ENCODE measurements around the gene CCDC73.
"Not testable (repeated sequence)": the region's sequence is repeated elsewhere in the genome, so short reads cannot be mapped to it uniquely, and the experiment has no call there.

The CCDC73 gene

DNA sequence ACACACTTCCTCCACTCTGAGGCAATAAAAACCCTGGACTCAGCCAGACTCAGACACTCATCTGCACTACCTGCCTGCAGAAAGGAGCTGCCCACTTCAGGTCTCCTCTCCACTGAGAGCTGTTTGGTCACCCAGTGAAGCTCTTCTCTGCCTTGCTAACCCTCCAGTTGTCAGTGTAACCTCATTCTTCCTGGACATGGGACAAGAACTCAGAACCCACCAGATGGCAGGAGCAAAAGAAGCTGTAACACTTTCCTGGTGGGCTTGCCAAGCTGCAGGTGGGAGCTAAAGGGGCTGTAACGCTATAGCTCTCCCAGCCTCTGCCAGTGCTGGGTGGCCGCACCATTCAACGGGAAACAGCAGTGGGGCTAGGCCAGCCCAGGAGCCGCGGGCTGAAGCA lies 89.7 kb downstream of the CCDC73 start:
- Mint-ChIP-seq H3K27ac (no peak overlapping the region), H3K27me3 (no peaks in the 10 kb centered on the region), H3K4me3 (no peak overlapping the region), H3K4me1 (peaks cover 4% of the 10 kb centered on the region), H3K36me3 (no peaks in the 10 kb centered on the region), H3K9me3 (no peaks in the 10 kb centered on the region)
- no peak for ATAC-seq

DNA sequence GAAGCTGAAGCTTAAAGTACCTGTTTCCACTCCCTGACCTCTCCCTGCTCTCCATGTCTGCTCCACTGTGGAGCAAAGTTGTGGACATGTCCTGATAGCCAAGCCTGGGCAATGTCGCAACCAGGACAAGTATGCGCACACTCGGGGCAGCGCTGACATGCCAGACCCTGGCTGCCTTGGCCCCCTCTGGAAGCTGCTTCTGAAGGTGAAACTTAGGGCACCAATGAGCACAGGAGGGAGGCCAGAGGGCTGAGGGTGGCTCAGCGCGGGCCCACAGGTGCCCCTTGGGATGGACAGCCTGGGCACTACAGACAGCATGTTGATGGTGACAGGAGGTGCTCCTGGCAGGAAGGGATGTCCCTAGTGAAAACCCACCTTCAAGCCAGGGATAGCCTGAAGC lies 90.2 kb downstream of the CCDC73 start:
- peaks cover 4% of the 10 kb centered on the region for H3K4me1 Mint-ChIP-seq
- H3K9me3 Mint-ChIP-seq = no peaks in the 10 kb centered on the region
- no peaks in the 10 kb centered on the region for H3K27me3 Mint-ChIP-seq
- no peak overlapping the region for H3K27ac Mint-ChIP-seq
- peak; percentile 27 for ATAC-seq
- no peak overlapping the region for H3K4me3 Mint-ChIP-seq
- no peaks in the 10 kb centered on the region for H3K36me3 Mint-ChIP-seq

DNA sequence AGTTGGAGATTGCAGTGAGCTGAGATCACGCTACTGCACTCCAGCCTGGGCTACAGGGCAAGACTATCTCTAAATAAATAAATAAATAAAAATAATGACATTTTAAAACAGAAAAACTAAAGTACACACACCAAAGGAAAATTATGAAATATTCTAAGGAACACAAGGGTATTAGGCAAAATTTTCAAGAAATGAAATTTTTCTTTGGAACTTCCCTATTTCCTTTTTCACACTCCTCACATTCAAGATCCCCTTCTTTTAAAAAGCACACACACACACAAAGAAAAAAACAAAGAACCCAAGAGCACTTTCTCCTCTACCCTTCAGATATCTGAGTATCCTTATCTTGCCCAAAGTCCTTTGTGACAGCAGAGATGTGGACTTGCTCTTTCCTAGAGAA lies 92.8 kb downstream of the CCDC73 start:
- no peaks in the 10 kb centered on the region for H3K27me3 Mint-ChIP-seq
- H3K4me1 Mint-ChIP-seq = no peaks in the 10 kb centered on the region
- no peak overlapping the region for H3K27ac Mint-ChIP-seq
- no peaks in the 10 kb centered on the region for H3K36me3 Mint-ChIP-seq
- H3K9me3 Mint-ChIP-seq = no peaks in the 10 kb centered on the region
- no peak overlapping the region for H3K4me3 Mint-ChIP-seq
- no peak for ATAC-seq

GRCh38 chr11:32698579-32698978 lies 95.9 kb downstream of the CCDC73 start:
- Mint-ChIP-seq H3K4me3 (no peak overlapping the region), H3K36me3 (no peaks in the 10 kb centered on the region), H3K27ac (no peak overlapping the region), H3K27me3 (no peaks in the 10 kb centered on the region), H3K4me1 (no peaks in the 10 kb centered on the region), H3K9me3 (no peaks in the 10 kb centered on the region)
- no peak for ATAC-seq

GRCh38 chr11:32671051-32671450 lies 123.4 kb downstream of the CCDC73 start:
- no peaks in the 10 kb centered on the region for H3K36me3 Mint-ChIP-seq
- ATAC-seq = no peak
- peaks cover 7% of the 10 kb centered on the region for H3K27me3 Mint-ChIP-seq
- no peaks in the 10 kb centered on the region for H3K9me3 Mint-ChIP-seq
- no peak overlapping the region for H3K27ac Mint-ChIP-seq
- H3K4me1 Mint-ChIP-seq = no peaks in the 10 kb centered on the region
- H3K4me3 Mint-ChIP-seq = no peak overlapping the region

GRCh38 chr11:32659672-32660071 lies 134.8 kb downstream of the CCDC73 start:
- peaks cover 6% of the 10 kb centered on the region for H3K9me3 Mint-ChIP-seq
- no peaks in the 10 kb centered on the region for H3K27me3 Mint-ChIP-seq
- H3K4me3 Mint-ChIP-seq = no peak overlapping the region
- H3K36me3 Mint-ChIP-seq = no peaks in the 10 kb centered on the region
- H3K27ac Mint-ChIP-seq = no peak overlapping the region
- no peak for ATAC-seq
- H3K4me1 Mint-ChIP-seq = no peaks in the 10 kb centered on the region

DNA sequence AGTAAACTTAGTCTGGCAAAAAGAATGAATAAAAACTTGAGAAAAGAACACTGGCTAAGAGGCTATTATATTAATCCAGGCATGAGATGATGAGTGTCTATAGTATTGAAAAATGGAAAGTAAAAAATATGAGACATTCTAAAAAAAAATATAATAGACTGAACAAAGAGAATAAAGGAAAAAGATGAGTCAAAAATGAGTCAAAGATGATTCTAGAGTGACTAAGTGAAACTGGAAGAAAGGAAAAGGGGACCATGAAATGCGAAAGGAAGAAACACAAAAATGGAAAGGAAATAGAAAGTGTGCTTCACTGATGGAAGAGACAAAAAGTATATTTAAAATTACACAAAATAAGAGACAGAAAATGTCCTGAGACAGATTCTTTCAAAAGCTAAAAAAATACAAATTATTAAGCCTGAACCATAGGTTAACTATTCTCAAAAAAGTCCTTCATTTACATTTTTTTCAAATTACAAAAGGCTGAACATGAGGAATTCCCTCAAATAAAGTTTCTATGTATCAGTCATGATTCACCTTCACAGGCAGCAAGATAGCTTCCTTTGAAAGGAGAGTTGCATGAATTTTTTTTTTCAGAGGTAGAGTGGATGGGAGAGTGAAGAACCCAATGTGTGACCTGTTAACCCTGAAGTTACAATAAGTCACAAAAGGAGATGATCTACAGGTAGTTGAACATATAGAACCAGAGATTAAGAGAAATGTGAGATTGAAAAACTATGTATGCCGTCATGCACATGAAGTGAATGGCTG lies 135.6 kb downstream of the CCDC73 start:
- Mint-ChIP-seq H3K4me1 (no peaks in the 10 kb centered on the region), H3K36me3 (no peaks in the 10 kb centered on the region), H3K27me3 (no peaks in the 10 kb centered on the region), H3K27ac (no peak overlapping the region), H3K4me3 (no peak overlapping the region), H3K9me3 (peaks cover 4% of the 10 kb centered on the region)
- ATAC-seq = no peak

- no peaks in the 10 kb centered on the region for H3K27me3 Mint-ChIP-seq
- ATAC-seq = no peak
- H3K27ac Mint-ChIP-seq = no peak overlapping the region
- H3K4me3 Mint-ChIP-seq = no peak overlapping the region
- H3K36me3 Mint-ChIP-seq = no peaks in the 10 kb centered on the region
- H3K9me3 Mint-ChIP-seq = peaks cover 2% of the 10 kb centered on the region
- no peaks in the 10 kb centered on the region for H3K4me1 Mint-ChIP-seq
Measured at GRCh38 chr11:32643526-32643925, 150.9 kb downstream of the CCDC73 start.

- Mint-ChIP-seq H3K9me3 (peaks cover 2% of the 10 kb centered on the region), H3K4me1 (no peaks in the 10 kb centered on the region), H3K36me3 (no peaks in the 10 kb centered on the region), H3K27ac (no peak overlapping the region), H3K27me3 (peaks cover 17% of the 10 kb centered on the region), H3K4me3 (no peak overlapping the region)
- ATAC-seq = no peak
Measured at GRCh38 chr11:32641361-32641760, 153.1 kb downstream of the CCDC73 start.

GRCh38 chr11:32635819-32636218 lies 158.6 kb downstream of the CCDC73 start:
- Mint-ChIP-seq H3K4me1 (no peaks in the 10 kb centered on the region), H3K4me3 (no peak overlapping the region), H3K36me3 (no peaks in the 10 kb centered on the region), H3K27ac (no peak overlapping the region), H3K9me3 (no peaks in the 10 kb centered on the region), H3K27me3 (peaks cover 34% of the 10 kb centered on the region)
- no peak for ATAC-seq

GRCh38 chr11:32630844-32631243 lies 163.6 kb downstream of the CCDC73 start:
- no peak for ATAC-seq
- Mint-ChIP-seq H3K9me3 (no peaks in the 10 kb centered on the region), H3K36me3 (no peaks in the 10 kb centered on the region), H3K4me3 (no peak overlapping the region), H3K27me3 (peaks cover 28% of the 10 kb centered on the region), H3K4me1 (no peaks in the 10 kb centered on the region), H3K27ac (no peak overlapping the region)

DNA sequence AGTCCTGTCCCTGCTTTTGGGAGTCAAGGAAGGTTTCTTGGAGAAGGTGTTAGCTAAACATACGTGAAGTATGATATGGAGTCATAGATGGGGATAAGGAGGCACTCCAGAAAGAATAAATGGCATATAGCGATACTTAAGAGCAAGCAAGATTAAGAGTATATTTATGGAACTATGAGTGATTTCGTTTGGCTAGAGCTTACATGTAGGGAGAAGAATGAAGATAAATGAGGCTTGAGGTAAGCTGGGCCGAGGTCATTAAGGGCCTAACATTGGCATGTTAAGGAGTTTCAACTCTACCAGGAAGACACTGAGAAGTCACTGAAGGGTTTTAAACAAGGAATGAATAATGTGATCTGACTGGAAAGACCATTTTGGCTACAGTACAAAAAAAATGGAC lies 177.6 kb downstream of the CCDC73 start:
- H3K27me3 Mint-ChIP-seq = peaks cover 25% of the 10 kb centered on the region
- H3K4me1 Mint-ChIP-seq = no peaks in the 10 kb centered on the region
- H3K36me3 Mint-ChIP-seq = peaks cover 25% of the 10 kb centered on the region
- H3K9me3 Mint-ChIP-seq = peaks cover 14% of the 10 kb centered on the region
- no peak overlapping the region for H3K27ac Mint-ChIP-seq
- ATAC-seq = no peak
- H3K4me3 Mint-ChIP-seq = no peak overlapping the region

DNA sequence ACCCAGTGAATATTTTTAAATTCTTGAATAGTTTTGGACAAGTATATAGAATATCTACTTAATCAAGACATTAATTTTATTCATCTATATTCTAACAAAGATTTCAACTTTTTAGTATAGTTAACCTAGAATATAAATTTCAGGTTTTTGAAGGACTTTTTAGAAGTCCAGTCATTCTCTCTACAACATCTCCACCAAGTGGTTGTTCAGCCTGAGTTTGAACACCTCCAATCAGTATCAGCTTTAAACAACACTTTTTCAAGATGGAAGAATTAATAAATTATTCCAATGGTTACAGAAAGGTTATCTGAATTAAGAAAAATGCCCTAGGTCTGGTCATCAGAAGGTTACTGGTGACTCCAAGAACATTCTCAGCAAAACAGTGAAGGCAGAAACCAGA lies 179.0 kb downstream of the CCDC73 start:
- H3K27ac Mint-ChIP-seq = no peak overlapping the region
- peaks cover 7% of the 10 kb centered on the region for H3K9me3 Mint-ChIP-seq

DNA sequence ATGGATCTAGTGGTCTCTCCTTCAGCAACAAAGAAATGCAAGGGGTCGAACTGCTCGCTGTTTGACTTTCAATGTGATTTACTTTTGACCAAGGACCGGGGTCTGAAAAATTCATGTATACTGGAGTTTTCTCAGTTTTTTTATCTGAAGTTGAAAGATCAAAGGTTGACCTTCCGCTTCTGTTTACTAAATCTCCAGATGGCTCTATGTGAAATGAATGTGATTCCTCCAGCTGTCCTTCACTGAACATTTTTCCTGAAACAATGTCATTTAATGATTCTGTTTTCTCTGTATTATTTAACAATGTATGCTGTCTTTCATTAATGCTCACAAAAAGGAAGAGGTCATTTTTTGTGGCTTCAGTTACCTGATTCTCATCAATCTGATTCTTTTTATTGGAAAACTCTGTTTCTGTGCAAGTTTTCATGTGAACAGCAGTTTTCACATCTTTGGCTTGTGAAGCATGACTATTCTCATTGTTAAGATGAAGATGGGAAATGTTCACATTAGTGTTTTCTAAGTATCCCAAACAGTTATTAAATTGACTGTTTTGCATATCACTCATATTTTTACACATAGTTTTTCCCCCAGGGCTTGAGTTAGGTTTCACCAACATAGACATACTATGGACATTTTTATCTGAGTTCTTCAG lies 180.8 kb downstream of the CCDC73 start:
- Mint-ChIP-seq H3K27ac (no peak overlapping the region), H3K9me3 (peaks cover 3% of the 10 kb centered on the region), H3K4me3 (no peak overlapping the region), H3K4me1 (no peaks in the 10 kb centered on the region), H3K27me3 (peaks cover 2% of the 10 kb centered on the region), H3K36me3 (peaks cover 24% of the 10 kb centered on the region)
- ATAC-seq = no peak

More for the DNA sequence above, 179.0 kb downstream of the CCDC73 start:
- Mint-ChIP-seq H3K36me3 (peaks cover 25% of the 10 kb centered on the region), H3K27me3 (peaks cover 17% of the 10 kb centered on the region), H3K4me1 (no peaks in the 10 kb centered on the region), H3K4me3 (no peak overlapping the region)
- no peak for ATAC-seq

DNA sequence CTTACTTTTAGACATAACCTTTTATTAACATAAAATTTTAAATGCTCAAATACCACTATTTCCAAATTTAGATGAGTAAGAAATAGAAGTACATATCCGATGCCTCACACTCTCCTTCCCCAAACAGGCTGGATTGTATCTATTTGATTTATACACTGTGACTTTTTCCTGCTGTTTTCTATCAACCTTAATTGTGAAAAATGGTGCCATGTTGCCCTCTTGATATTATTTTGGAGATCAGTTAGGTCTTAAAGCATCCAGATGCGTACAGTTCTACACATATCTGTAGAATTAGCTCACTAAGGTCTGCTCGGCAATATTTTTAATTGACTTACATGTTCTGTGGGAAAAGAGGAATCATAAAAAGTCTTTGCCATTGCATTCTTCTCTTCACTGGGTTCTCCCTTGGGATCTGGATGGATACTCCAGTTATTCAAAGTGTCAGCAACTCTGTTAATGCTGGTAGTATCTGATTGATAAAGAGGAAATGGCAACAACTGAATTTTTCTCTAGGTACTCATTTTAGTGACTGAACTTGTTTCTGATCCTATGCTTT lies 183.6 kb downstream of the CCDC73 start:
- Mint-ChIP-seq H3K36me3 (peaks cover 27% of the 10 kb centered on the region), H3K9me3 (peaks cover 4% of the 10 kb centered on the region), H3K27me3 (no peaks in the 10 kb centered on the region), H3K4me1 (no peaks in the 10 kb centered on the region), H3K4me3 (no peak overlapping the region), H3K27ac (no peak overlapping the region)
- ATAC-seq = no peak

- not testable (repeated sequence) for H3K27ac Mint-ChIP-seq, H3K4me3 Mint-ChIP-seq, H3K4me1 Mint-ChIP-seq, ATAC-seq, H3K9me3 Mint-ChIP-seq, H3K27me3 Mint-ChIP-seq
- peaks cover 42% of the 10 kb centered on the region for H3K36me3 Mint-ChIP-seq
Measured at GRCh38 chr11:32608826-32609225, 185.6 kb downstream of the CCDC73 start.

Data from stimulated activated memory B cell treated with anti-CD40 and anti-IgM and Interleukin-4, amounts not matched to agents 10 μg/mL and 1 μg/mL and 100 μg/mL, for 72 hours (primary cell).